T follicular helper cell (primary cell): Measurements from ENCODE around the gene SUZ12.
"Not testable (repeated sequence)": the region's sequence is repeated elsewhere in the genome, so short reads cannot be mapped to it uniquely, and the experiment has no call there.

Experiments used
- DNase-seq: peaks from one replicate; pipeline ENCODE4 v3.0.0-alpha.2; 2020; ENCODE audit warnings: low read depth
- total RNA-seq, 2 experiments: gene quantifications; one replicate each; lab custom pipeline; 2026; lab: John Stamatoyannopoulos, UW

SUZ12 gene
- total RNA-seq = 76.7 to 110 reads per million in 2 experiments

- DNase-seq = peak; percentile 77
Measured at GRCh38 chr17:31936615-31937609, at the start of gene SUZ12. Gene SUZ12, plus strand, starts transcription at chr17:31937007. Its CDS starts 240 bp downstream, at chr17:31937247.

- DNase-seq = no peak
Measured at GRCh38 chr17:31888124-31888523, 48.7 kb upstream of the SUZ12 start.

- no peak for DNase-seq
Measured at GRCh38 chr17:31900877-31901276, 35.9 kb upstream of the SUZ12 start.

- DNase-seq = no peak
Measured at GRCh38 chr17:31902693-31903092, 34.1 kb upstream of the SUZ12 start.

DNA sequence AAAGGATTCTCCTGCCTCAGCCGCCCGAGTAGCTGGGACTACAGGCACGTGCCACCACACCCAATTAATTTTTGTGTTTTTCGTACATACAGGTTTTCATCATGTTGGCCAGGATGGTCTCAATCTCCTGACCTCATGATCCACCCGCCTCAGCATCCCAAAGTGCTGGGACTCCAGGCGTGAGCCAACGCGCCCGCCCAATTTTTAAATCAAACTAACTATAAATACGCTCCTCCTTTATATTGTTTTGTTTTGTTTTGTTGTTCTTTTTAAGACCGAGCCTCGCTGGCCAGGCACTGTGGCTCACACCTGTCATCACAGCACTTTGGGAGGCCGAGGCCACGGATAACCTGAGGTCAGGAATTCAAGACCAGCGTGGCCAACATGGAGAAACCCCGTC, 33.4 kb upstream of the SUZ12 start:
- DNase-seq = no peak

DNA sequence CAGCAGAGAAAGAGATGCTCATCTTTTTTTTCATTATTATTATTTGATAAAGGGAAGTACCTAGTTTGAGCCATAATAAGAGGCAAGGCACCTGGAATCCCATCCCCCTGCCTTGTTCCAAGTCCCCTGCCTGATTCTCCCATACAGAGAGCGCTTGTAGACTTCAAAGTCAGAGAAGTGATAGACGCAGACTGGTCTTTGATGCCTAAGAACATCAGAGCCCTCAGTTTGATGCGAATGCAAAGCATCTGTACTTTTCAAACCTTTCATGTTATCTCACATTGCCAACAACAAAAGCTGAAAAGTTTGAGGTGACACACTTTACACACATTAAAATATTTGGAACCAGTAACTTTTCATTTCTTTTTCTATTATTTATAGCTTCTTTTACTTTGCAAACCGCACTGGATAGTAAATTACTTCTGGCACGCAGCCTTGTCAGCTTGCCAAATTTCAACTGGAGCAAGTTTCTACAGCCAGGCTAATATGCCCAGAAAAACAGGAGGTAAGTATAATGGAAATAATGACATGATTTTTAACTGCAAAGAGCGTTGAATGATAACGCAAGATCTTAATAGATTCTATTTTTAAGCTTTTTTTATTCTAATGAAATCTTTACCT, 29.4 kb upstream of the SUZ12 start:
- DNase-seq = no peak

GRCh38 chr17:31908386-31908785, 28.4 kb upstream of the SUZ12 start:
- DNase-seq = no peak

DNA sequence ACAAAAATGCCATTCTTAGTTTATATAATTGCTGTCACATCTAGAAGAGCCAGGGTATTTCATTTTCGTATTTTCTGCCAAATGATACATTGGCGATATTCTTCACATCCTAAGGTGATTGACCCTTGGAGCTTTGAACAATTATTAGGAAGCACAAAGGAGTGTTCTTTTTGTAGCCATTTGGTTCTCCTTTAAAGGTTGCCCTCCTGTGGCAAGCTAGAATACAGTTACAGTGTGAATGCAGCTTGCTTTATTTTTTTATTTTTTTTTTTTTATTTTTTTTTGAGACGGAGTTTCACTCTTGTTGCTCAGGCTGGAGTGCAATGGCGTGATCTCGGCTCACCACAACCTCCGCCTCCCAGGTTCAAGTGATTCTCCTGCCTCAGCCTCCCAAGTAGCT, 24.1 kb upstream of the SUZ12 start:
- not testable (repeated sequence) for DNase-seq

- no peak for DNase-seq
Measured at GRCh38 chr17:31915456-31916100, 21.2 kb upstream of the SUZ12 start.

DNA sequence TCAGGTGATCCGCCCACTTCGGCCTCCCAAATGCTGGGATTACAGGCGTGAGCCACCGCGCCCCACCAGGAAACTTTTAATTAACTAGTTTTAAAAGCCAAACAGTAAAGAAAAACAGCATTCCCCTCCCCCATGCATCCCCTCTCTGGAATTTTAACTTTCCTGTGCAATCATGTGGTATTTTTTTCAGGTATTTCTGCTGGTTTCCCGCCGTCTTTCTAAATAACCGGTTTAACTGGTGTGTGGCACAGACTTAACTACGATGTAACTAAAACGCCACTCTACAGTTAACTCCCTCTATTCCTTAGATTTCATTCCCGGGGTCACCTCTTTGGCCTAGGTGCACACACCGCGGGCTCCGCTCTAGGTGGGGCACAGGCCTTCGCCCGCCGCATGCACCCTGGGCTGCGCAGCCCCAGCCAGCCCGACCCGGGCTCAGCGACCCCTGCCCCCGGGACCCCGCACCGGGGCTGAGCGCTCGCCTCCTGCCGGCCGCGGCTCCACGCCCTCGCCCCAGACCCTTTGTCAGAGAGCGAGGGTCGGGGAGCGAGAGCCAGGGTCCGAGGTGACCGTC, 20.2 kb upstream of the SUZ12 start:
- no peak for DNase-seq

DNA sequence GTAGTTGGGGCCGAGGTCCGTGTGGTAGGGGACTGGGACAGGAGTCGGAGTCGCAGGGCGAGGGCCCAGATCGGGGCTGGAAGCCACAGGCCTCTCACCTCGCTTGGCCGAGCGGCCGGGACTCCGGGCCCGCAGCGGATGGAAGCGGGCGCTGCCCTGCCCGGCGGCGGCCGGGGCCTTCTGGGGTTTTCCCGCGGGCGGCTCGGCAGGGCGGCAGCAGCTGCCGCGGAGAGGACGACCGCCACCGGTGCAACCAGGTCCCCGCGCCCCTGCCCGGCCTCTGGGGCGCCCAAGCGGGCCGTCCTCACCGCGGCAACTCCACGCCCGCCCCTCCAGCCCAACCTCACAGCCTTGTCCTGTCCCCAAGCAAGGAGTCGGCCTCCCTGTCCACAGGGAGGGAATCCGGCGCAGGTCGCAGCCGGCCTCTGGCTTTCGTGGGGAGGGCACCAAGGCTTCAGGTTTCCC, 19.7 kb upstream of the SUZ12 start:
- no peak for DNase-seq

GRCh38 chr17:31917721-31918120, 19.1 kb upstream of the SUZ12 start:
- DNase-seq = not testable (repeated sequence)

DNA sequence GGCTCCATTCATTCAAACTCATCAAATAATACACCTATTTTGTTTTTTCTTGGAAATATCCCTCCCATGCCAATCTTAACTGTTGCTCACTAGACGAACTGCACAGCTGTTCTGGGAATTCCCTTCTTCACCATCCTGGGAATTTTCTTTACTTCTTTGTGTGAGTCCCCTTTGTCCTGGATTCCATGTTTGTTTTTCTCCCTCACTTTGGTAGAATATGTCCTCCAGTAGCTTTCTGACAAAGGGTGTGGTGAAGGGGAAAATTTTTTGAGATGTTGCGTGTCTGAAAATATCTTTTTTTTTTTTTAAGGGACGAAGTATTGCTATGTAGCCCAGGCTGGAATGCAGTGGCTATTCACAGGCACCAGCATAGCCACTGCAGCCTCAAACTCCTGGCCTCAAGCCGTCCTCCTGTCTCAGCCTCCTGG, 18.1 kb upstream of the SUZ12 start:
- DNase-seq = no peak

DNA sequence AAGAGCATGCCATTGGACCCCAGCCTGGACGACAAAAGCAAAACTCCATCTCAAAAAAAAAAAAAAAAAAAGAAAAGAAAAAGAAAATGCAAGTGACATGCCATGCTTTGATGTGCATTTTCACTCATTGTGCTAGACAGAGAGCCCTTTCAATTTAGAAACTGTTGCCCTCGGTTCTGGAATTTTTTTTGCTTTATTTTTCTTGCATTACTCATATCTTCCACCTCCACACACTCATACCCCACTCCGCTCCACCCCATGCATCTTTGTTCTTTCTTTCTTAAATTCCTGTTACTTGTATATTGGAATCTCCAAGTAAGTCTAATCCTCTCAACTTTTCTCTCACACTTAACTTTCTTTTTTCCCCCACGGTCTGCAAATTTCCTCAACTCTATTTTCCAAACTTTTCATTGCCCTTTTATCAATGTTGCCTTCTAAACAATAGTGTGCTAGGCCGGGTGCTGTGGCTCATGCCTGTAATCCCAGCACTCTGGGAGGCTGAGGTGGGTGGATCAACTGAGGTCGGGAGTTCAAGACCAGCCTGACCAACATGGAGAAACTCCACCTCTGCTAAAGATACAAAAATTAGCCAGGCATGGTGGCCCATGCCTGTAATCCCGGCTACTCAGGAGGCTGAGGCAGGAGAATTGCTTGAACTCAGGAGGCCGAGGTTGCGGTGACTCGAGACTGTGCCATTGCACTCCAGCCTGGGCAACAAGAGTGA, 16.8 kb upstream of the SUZ12 start:
- no peak for DNase-seq

- no peak for DNase-seq
Measured at GRCh38 chr17:31926100-31926729, 10.6 kb upstream of the SUZ12 start.

DNA sequence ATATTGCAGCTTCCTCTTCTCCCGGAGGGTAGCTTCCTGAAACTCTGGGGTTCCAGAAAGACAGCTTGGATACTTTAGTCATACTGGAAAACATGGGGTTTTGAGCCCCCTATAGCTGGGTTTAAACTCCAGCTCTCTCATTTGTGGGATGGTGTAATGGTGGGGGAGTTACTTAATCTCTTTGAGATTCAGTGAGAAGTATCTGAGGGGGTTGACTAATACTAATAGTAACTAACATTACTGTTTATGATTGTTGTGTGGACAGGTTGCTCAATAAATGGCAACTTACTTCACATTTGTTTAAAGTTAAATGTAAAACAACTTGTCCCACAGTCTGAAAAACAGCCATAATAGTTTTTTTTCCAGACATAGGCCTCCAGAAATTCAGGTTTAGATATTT, 5.1 kb upstream of the SUZ12 start:
- no peak for DNase-seq

GRCh38 chr17:31935512-31935911, 1.3 kb upstream of the SUZ12 start:
- DNase-seq = no peak

DNA sequence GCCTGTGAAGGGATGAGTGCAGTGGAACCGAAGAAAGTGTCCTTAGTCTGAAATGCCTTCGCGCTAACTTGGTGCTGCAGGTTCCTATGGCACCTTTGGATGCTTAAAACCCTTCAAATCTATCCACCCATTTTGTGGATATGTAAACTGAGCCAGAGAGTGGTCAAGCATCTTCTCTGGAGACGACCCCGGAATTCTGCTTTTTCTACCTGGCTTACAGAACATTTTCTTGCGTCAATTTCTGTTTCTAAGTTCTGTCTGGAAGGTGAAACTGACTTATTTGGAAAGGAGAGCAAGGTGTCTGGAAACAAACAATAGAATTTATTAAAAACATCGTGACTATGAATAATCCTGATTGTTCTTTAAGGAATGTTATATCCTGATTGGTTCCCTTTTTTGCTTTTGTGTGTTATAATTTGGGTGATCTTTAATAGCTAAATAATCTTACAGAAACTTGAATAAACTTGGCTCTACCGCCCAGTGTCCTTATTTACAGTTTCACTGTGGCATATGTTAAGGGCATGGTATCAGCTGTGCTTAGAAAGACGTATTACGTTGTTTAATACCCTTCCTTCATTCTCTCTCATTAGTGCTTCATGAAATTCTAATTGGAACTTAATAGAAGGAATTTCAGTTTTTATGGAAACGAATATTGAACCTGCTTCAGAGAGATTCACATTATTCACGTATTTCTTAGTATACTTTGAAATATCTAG, 1.3 kb downstream of the SUZ12 start:
- not testable (repeated sequence) for DNase-seq

DNA sequence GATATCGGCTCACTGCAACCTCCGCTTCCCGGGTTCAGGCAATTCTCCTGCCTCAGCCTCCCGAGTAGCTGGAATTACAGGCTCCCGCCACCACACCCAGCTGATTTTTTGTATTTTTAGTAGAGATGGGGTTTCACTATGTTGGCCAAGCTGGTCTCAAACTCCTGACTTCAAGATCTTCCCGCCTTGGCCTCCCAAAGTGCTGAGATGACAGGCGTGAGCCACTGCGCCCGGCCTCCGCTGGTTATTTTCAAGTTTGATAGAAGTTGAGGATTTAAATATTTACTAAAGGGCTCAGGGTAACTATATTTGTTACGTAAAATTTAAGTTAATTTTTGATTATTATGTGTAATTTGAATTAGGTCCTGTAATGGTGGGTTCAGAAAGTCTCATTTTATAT, 5.1 kb downstream of the SUZ12 start:
- DNase-seq = not testable (repeated sequence)

DNA sequence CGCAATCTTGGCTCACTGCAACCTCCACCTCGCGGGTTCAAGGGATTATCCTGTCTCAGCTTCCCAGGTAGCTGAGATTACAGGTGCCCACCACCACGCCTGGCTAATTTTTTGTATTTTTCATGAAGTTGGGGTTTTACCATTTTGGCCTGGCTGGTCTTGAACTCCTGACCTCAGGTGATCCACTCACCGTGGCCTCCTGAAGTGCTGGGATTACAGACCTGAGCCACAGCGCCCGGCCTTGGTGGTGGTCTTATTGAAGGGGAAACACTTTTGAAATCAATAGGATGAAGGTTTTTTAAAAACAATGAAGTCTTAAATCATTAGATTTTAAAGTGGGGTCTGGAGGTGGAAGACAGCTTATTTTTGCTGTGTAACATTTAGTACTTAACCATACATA, 5.6 kb downstream of the SUZ12 start:
- not testable (repeated sequence) for DNase-seq
